ENCODE measurements around the gene ACAT2. TPM values are rescaled to one million over a fixed set of nuclear protein-coding genes. Genes with fewer than 3 reads are reported as not detected.
"Not testable (repeated sequence)": the region's sequence is repeated elsewhere in the genome, so short reads cannot be mapped to it uniquely, and the experiment has no call there.

ACAT2 gene
- total RNA-seq, 2 experiments from 2014 or later, result 70.8 to 74.1 TPM

GRCh38 chr6:159729598-159730331, 32.1 kb upstream of the ACAT2 start:
- ATAC-seq (no peak), DNase-seq (no peak)
- intact Hi-C loops (cut with micrococcal nuclease), result loop anchor here (5.0 to 10.0 kb wide), 2 partner anchors 33 to 245 kb away; partner anchors contain the start of gene ACAT2
- Mint-ChIP-seq H3K27me3 (no peaks in the 10 kb centered on the region), H3K4me1 (ENCODE audit: low read depth) (peaks cover 49% of the 10 kb centered on the region), H3K4me3 (peak overlapping the region; percentile 85), H3K36me3 (ENCODE audit: low read depth) (peaks cover 40% of the 10 kb centered on the region), H3K27ac (peak overlapping the region; percentile 89), H3K9me3 (no peaks in the 10 kb centered on the region)
- CTCF ChIA-PET, result interaction anchor here (0.9 to 1.5 kb wide), 4 partner anchors 8 to 38 kb away, joined by 3 to 8 read pairs (median 4); no protein-coding TSS in a partner anchor
- no peak for TF ChIP-seq CTCF (IDR thresholded peaks at IDR 0.05)
- POLR2A ChIA-PET, result interaction anchor here (1.0 to 3.3 kb wide), 6 partner anchors 11 to 60 kb away, joined by 4 to 28 read pairs (median 4); partner anchors contain the start of genes MRPL18, SOD2 and TCP1

- Mint-ChIP-seq H3K36me3 (ENCODE audit: low read depth) (peaks cover 40% of the 10 kb centered on the region), H3K27ac (peak overlapping the region; percentile 57), H3K4me1 (ENCODE audit: low read depth) (peaks cover 44% of the 10 kb centered on the region)
These were observed 31.5 kb upstream of the ACAT2 start for GRCh38 chr6:159730332-159730676.

GRCh38 chr6:159732550-159732949, 29.3 kb upstream of the ACAT2 start:
- H3K27me3 Mint-ChIP-seq; ATAC-seq; H3K4me3 Mint-ChIP-seq; intact Hi-C loops (cut with micrococcal nuclease); DNase-seq; H3K9me3 Mint-ChIP-seq: not testable (repeated sequence)
- Mint-ChIP-seq H3K27ac (peak overlapping the region; percentile 55), H3K36me3 (ENCODE audit: low read depth) (peaks cover 35% of the 10 kb centered on the region), H3K4me1 (ENCODE audit: low read depth) (peaks cover 47% of the 10 kb centered on the region)
- ChIA-PET CTCF (interaction anchor here (0.8 to 2.0 kb wide), 3 partner anchors 10 to 15 kb away, joined by 3 to 9 read pairs (median 7); no protein-coding TSS in a partner anchor), POLR2A (interaction anchor here (1.0 to 4.3 kb wide), 8 partner anchors 14 to 57 kb away, joined by 3 to 20 read pairs (median 6); partner anchors contain the start of genes ACAT2, MRPL18 and TCP1)

More at GRCh38 chr6:159730332-159730676, 31.5 kb upstream of the ACAT2 start:
- intact Hi-C loops (cut with micrococcal nuclease), result no loop called here
- TF ChIP-seq CTCF (IDR thresholded peaks at IDR 0.05), result no peak
- DNase-seq (no peak), ATAC-seq (no peak)
- H3K4me3 Mint-ChIP-seq, result peak overlapping the region; percentile 85
- ChIA-PET POLR2A (interaction anchor here (2.2 to 3.3 kb wide), 2 partner anchors 37 to 59 kb away, joined by 20 to 28 read pairs; partner anchors contain the start of genes MRPL18, SOD2 and TCP1), CTCF (interaction anchor here (0.9 to 1.5 kb wide), 2 partner anchors 9 to 39 kb away, joined by 3 to 5 read pairs; no protein-coding TSS in a partner anchor)
- no peaks in the 10 kb centered on the region for H3K27me3 Mint-ChIP-seq
- no peaks in the 10 kb centered on the region for H3K9me3 Mint-ChIP-seq

GRCh38 chr6:159733395-159733794, 28.4 kb upstream of the ACAT2 start:
- CTCF ChIA-PET, result interaction anchor here (1.7 to 2.0 kb wide), 2 partner anchors 13 to 14 kb away, joined by 7 to 9 read pairs; no protein-coding TSS in a partner anchor
- DNase-seq; ATAC-seq; intact Hi-C loops (cut with micrococcal nuclease); H3K4me3 Mint-ChIP-seq; H3K27me3 Mint-ChIP-seq; H3K9me3 Mint-ChIP-seq: not testable (repeated sequence)
- peak overlapping the region; percentile 20 for H3K27ac Mint-ChIP-seq
- peaks cover 30% of the 10 kb centered on the region for H3K36me3 Mint-ChIP-seq (ENCODE audit: low read depth)
- POLR2A ChIA-PET, result interaction anchor here (0.6 to 4.3 kb wide), 8 partner anchors 12 to 56 kb away, joined by 3 to 20 read pairs (median 6); partner anchors contain the start of genes ACAT2, MRPL18 and TCP1
- peaks cover 55% of the 10 kb centered on the region for H3K4me1 Mint-ChIP-seq (ENCODE audit: low read depth)

GRCh38 chr6:159736908-159737307, 24.9 kb upstream of the ACAT2 start:
- ATAC-seq (no peak), DNase-seq (no peak)
- ChIA-PET POLR2A (interaction anchor here (1.2 to 4.1 kb wide), 4 partner anchors 10 to 51 kb away, joined by 4 to 24 read pairs (median 10); partner anchors contain the start of genes SOD2 and WTAP), CTCF (interaction anchor here (0.7 to 2.1 kb wide), 3 partner anchors 46 to 53 kb away, joined by 3 to 9 read pairs (median 3); partner anchors contain the start of genes MRPL18 and TCP1)
- no peak for TF ChIP-seq CTCF (IDR thresholded peaks at IDR 0.05)
- Mint-ChIP-seq H3K36me3 (ENCODE audit: low read depth) (peaks cover 19% of the 10 kb centered on the region), H3K9me3 (no peaks in the 10 kb centered on the region), H3K27ac (no peak overlapping the region), H3K27me3 (no peaks in the 10 kb centered on the region), H3K4me3 (no peak overlapping the region), H3K4me1 (ENCODE audit: low read depth) (peaks cover 43% of the 10 kb centered on the region)
- intact Hi-C loops (cut with micrococcal nuclease), result no loop called here
